Renal cortical epithelial cell (primary cell): ENCODE measurements around the gene MATN1. TPM values are rescaled to one million over a fixed set of nuclear protein-coding genes. Genes with fewer than 3 reads are reported as not detected.
A peak's percentile ranks its signal among the peaks of the same experiment; 100 is the strongest.

Experiments used
- DNase-seq: peaks from one replicate; pipeline ENCODE4 v3.0.0-alpha.2; 2011; ENCODE audit warnings: low read depth
- total RNA-seq: library from RNA; depleted of rRNA; stranded (reverse); fragments of >200 nt; gene quantifications from 2 replicates; pipeline ENCODE4 v1.2.3, GENCODE V29; 2014

MATN1 gene
- total RNA-seq, 1 donor from 2014 or later: not detected

DNA sequence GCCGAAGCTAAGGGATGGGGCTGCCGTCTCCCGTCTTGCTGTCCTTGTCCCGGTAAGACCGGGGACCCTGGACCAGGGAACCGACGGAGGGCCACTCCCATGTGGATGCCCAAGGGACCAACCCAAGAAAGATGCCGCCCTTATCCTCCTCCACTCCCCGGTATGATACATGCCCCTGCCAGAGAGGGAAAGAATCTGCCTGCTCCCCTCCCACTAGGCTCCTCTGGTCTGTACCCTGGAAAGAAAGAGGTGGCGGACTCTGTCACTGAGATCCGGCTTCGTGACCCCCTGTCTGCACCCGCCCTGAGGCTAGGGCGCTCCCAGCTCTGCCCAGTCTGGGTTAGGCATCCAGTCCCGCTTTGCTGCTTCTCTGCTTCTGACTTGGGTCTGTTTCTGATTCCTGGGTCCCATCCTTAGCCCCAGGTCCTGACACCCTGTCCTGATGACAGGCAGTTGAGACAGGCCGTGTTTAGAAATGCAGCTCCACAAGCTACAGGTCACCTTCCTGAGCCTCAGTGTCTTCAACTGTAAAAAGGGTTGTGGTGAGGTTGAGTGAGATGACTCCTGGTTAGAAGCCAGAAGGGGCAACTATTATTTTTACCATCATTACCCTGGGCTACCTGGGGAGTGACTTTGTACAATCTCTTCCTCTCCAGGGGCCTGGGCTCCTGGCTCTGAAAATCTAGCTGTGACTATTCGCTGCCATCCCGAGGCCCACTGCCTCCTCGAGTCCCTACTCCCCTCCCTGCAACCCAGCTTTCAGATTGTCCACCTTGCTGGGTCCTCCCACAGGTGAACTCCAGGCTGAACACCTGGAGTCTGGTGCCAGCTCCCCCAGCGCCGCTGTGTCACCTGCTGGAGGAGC, 3.7 kb downstream of the MATN1 start:
- DNase-seq: no peak

DNA sequence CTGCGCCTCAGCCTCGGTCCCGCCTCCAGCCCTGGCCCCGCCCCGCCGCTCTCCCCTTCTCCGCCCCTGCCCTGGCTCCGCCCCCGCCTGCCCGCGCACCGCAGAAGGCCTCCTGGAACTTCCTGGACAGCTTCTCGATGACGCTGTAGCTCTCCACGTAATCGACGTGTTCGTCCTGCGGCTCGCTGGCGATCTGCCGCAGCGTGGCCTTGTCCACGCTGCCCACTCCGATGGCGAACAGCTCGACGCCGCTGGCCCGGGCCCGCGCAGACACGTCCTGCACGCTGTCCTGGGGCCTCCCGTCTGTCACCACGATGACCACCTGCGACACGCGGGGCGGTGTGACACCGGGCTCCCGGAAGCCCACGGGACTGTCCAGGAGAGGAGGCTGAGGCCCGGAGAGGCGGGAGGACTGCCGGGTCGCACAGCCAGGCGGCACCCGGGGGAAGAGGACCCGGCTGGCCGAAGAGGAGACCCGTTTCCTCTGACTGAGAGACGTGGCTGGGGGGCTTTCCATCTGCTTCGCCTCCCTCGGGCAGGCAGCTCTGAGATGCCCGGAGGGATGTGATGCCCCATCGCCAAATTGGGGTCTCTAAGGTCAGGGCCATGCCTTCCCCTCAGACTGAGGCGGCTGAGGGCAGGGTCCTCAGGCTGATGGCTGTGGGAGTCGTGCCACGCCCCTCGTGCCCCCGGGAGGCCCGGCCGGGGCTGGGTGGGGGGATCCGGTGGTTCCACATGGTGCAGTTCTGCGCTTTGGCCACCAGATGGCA, 4.6 kb downstream of the MATN1 start:
- peak; percentile 91 for DNase-seq

- DNase-seq: peak; percentile 91
Observed at GRCh38 chr1:30718091-30718635, 5.2 kb downstream of the MATN1 start.

DNA sequence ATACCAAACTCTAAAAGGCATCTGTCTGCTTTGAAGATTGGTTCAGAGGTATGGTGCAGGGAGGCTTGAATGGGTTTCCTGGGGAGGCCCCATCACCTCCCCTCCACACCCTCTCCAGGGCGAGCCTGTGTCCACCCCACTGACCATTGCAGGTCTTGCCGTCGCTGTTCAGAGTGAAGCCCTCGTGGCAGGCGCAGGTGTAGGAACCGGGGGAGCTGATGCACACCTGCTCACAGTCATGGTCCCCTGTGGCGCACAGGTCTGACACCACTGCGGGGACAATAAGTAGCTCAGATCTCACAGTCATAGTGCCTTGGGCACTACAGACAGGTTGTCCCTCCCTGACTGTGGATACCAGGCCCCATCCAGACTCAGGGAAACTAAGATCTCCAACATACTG, 6.7 kb downstream of the MATN1 start:
- DNase-seq: no peak

DNA sequence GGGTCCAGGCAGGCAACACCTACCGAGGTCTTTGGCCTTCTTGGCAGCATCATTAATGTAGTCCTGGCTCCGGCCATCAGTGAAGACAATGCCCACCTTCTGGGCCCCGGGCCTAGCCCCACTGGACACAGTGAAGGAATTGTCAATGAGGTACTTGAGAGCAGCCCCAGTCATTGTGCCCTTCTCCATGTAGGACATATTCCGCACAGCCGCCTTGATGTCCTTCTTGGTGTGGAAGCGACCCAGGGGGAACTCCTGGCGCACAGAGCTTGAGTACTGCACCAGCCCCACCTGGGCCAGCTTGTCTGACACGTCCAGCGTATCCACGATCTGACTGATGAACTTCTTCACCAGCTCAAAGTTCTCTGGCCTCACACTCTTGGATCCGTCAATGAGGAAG, 7.5 kb downstream of the MATN1 start:
- no peak for DNase-seq

- no peak for DNase-seq
Observed at GRCh38 chr1:30715216-30715615, 8.2 kb downstream of the MATN1 start.

- DNase-seq: no peak
Observed at GRCh38 chr1:30714536-30715090, 8.8 kb downstream of the MATN1 start.

- DNase-seq: no peak
Observed at GRCh38 chr1:30714025-30714424, 9.4 kb downstream of the MATN1 start.

- no peak for DNase-seq
Observed at GRCh38 chr1:30713311-30713710, 10.1 kb downstream of the MATN1 start.

DNA sequence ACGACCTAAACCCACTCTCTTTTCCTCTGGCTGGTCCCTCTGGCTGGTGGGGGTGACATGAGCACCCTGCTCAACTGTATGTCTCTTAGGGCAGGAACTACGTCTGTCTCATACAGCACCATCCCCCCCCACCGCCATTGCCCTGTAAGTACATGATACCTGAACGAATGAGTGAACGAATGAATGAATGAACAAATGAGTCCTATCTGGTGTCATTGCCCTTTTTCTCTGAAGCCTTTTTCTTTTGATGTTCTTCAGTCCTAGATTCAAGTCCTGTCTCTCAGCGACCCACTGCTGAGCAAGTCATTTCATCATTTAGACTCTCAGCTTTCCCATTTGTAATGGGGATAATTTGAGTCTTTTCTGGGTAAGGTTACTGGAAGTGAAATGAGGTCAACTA, 10.8 kb downstream of the MATN1 start:
- no peak for DNase-seq

DNA sequence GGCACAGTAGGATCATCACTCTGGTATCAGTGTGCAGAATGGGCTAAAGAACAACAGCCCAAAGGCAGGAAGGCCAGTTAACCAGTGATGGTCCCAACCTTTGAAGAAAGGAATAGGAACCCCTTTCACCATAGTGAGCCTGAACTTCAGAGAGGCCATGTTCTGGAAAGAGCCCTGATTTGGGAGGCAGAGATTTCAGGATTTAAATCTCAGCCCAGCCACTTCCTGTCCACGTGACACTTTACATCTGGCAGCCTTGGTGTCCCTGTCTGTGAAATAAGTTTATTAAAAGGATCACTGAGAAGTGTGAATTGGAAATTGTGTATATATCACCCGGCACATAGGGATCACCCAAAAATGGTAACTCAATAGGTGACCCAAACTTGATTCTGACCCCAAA, 13.0 kb downstream of the MATN1 start:
- no peak for DNase-seq

DNA sequence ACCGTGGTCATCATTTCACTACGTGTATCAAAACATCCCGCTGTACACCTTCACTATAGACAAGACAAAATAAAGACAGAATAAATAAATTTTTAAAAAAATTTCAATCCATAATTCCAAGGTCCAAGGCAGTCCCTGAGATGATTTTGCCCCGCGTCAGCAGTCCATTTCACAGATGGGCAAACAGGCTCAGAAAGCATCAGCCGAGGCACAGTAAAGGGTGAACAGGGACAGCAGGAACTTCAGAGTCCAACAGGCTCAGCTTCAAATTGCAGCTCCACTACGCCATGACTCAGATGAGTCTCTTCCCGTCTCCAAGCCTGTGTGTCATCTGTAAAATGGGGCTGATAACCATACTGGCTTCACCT, 15.0 kb downstream of the MATN1 start:
- no peak for DNase-seq

GRCh38 chr1:30707412-30708360, 15.7 kb downstream of the MATN1 start:
- no peak for DNase-seq

DNA sequence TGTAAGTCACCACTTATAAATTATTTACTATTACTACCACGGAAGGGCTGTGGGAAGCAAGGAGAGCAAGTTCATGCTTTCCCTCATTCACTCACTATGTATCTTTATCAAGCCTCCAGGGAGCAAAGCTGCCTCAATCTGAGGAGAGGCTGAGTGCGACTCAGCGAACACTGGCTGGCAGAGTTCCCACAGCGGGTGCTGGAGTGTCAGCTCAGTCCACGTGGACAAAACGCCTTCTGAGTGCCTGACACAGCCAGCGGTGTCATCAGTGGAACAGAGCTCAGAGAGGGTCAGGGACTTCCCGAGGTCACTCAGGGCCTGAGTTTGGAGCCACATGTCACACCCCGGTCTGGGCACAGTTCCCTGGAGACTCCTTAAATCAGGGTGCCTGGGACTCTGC, 16.9 kb downstream of the MATN1 start:
- peak; percentile 45 for DNase-seq

DNA sequence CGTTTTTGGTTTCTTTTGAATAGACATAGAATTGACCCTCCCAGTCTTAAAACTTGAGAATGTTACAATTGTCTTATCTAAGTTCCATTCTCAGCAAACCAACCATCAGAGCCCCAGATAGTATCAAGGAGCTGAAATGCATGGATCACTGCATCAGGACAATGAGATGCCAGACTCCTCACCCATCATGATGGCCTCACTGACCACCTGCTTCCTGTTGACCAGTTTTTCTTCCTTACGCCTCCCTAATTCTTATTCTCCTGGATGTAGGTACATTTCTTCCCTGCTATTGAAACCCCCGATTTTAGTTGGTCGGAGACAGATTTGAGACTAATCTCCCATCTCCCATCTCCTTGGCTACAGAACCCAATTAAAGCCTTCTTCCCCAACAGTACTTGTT, 17.7 kb downstream of the MATN1 start:
- peak; percentile 57 for DNase-seq

DNA sequence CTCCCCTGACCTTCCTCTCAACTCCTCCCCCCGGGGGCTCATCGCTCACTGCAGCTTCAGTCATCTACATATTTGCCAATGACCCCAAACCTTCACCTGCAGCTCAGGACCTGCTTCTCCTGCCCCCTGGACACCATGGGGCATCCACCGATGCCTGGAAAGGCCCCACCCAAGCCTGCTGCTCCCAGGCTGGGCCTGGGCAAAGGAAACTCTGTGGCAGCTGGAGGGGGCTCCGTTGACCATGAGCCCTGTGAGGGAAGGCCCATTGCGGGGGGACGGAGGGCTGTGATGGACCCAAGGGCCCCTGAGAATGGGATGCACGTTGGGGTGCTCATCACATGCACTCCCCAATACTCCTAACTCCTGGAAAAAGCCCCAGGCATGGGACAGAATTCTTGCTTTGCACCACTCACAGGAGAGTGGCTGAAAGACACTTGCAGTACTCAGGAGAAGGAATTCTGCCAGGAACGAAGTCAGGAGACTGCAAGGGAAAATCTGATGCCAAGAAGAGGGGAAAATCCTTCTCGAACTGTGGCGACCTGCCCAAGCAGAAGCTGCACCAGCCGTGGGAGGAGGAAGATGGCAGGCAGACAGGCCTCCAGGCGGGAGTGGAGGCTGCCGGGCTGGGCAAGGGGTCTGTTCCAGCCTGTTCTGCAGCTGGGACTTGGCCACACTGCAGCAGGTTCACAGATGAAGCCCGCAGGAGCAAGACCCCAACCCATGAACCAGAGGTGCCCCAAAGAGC, 18.4 kb downstream of the MATN1 start:
- DNase-seq: no peak

- no peak for DNase-seq
Observed at GRCh38 chr1:30704271-30704670, 19.1 kb downstream of the MATN1 start.

DNA sequence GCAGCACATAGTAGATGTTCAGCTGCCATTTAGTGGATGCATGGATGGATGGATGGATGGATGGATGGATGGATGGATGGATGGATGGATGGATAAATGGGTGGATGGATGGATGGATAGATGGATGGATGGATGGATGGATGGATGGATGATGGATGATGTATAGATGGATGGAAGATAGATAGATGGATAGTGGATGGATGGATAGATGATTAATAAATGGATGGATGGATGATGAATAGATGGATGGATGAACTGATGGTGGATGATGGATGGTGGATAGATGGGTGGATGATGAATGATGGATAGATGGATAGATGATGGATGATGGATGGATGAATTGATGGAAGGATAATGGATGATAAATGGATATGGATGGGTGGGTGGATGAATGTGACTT, 20.6 kb downstream of the MATN1 start:
- no peak for DNase-seq

DNA sequence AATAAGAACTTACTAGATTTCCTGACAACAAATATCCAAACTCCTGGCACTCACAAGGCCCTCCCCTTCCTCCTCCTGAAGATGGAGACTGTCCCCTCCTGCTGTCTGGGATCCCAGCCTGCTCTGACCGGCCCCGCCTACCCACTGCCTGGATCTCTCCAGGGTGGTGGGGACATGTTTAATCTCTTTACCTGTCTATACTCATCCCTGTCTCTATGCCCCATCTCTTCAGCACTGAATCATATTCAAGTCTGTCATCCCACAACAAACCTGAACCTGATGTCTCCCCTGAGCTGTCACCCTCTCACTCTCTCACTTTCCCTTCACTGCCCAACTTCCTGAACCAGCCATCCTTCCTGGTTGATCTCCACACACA, 22.1 kb downstream of the MATN1 start:
- no peak for DNase-seq

DNA sequence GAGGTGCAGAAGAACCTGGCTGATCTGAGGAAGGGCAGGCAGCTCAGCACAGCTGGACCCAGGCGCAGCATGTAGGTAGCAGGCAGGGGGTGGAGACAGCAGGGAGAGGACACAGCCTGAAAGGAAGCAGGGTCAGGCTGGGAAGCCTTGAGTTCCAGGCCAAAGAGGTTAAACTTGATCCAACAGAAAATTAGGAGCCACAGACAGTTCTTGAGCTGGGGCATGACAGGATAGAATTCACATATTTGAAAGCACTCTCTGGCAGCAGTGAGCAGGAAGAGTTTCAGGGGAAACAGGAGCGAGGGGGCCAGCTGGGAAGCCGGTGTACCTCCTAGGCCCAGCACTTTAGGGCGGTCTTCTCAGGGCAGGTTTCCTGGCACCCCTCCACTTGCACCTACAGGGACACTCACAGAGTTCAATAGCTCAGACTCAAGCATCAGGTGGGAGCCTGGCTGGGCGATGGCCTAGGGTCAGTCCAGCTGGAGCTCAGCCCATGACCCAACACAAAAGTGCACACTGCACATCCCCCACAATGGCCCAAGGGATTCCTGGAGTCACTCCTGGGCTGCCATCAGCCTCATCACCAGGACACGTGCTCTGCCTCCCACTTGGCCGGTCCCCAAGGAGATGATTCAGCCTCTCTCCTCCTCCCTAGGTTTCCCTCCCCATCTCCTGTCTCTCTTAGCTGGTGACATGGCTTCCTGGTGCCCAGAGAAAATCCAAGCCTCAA, 22.7 kb downstream of the MATN1 start:
- peak; percentile 72 for DNase-seq
